Osteoblast (primary cell): ENCODE results near the gene ZNF768. TPM values are rescaled to one million over a fixed set of nuclear protein-coding genes. Genes with fewer than 3 reads are reported as not detected.

Experiments
- DNase-seq: peaks from one replicate; pipeline ENCODE4 v3.0.0; 2011; ENCODE audit warnings: low spot score, mixed read lengths; ENCODE audit not compliant: insufficient read length; ENCODE audit errors: missing footprints
- H2AFZ ChIP-seq: 2 replicates; pipeline ENCODE4 v1.6.0; 2011; ENCODE audit warnings: mild to moderate bottlenecking, low read length
- H3K27ac ChIP-seq: 2 replicates; pipeline ENCODE4 v1.5.1; 2011; ENCODE audit warnings: mild to moderate bottlenecking, low read depth, low read length, moderate library complexity
- H3K27me3 ChIP-seq: 2 replicates; pipeline ENCODE4 v1.6.0; 2012; ENCODE audit warnings: mild to moderate bottlenecking, control low read depth, inconsistent platforms, low read length, moderate library complexity; ENCODE audit not compliant: insufficient read depth
- H3K36me3 ChIP-seq: 2 replicates; pipeline ENCODE4 v1.5.1; 2011; ENCODE audit warnings: mild to moderate bottlenecking, low read length, control low read depth, moderate library complexity; ENCODE audit not compliant: insufficient read depth
- H3K4me1 ChIP-seq: 2 replicates; pipeline ENCODE4 v1.5.1; 2011; ENCODE audit warnings: mild to moderate bottlenecking, low read length, control low read depth, moderate library complexity; ENCODE audit not compliant: insufficient read depth
- H3K4me2 ChIP-seq: 2 replicates; pipeline ENCODE4 v1.6.0; 2011; ENCODE audit warnings: mild to moderate bottlenecking, low read length; ENCODE audit not compliant: insufficient read depth
- H3K4me3 ChIP-seq: fragments of 200-600 bp; sonication (generic); 3 replicates; pipeline ENCODE4 v1.5.1; 2012; ENCODE audit warnings: mild to moderate bottlenecking, low read length, inconsistent platforms; ENCODE audit not compliant: insufficient read depth
- H3K79me2 ChIP-seq: 2 replicates; pipeline ENCODE4 v1.6.0; 2012; ENCODE audit warnings: mild to moderate bottlenecking, low read length, control low read depth, inconsistent platforms; ENCODE audit not compliant: insufficient read depth
- H3K9me3 ChIP-seq: 2 replicates; pipeline ENCODE4 v1.5.1; 2011; ENCODE audit warnings: low read depth, low read length, control low read depth
- H4K20me1 ChIP-seq: 2 replicates; pipeline ENCODE4 v1.6.0; 2012; ENCODE audit warnings: mild to moderate bottlenecking, low read length, control low read depth; ENCODE audit not compliant: insufficient read depth
- total RNA-seq: library from RNA; depleted of rRNA; stranded (reverse); fragments of >200 nt; gene quantifications from 2 replicates; pipeline ENCODE4 v1.2.3, GENCODE V29; 2012
- TF ChIP-seq, protein P1 (sequence below): IDR thresholded peaks from 2 replicates; pipeline ENCODE4 v1.5.1; 2011; ENCODE audit warnings: mild to moderate bottlenecking, low read depth, low read length, moderate library complexity; ENCODE audit errors: extremely low read depth

The ZNF768 gene
- total RNA-seq, 1 donor = 25.0 TPM

DNA sequence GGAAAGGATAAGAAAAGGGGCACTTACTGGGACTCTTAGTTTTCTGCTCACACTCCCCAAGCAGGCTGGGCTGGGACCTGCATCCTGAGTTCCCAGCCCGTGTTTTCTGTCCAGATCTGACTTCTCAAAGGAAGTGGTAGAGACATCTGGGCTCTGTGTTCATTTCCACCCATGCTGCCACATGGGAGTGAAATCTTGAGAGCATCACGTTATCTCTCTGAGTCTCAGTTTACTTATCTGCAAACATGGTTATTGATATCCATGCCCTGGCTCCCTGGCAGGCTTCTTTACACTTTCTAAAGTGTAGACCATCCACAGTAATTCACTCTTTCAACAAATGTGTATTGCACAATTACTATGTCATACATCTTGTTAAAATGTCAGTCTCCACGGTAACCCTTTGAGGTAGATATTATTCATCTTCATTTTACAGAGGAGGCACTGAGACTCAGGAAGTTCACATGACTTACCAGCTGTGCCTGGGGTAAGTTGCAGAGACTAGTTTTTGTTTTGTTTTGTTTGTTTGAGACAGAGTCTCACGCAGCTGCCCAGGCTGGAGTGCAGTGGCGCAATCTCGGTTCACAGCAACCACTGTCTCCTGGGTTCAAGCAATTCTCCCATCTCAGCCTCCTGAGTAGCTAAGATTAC, 41.7 kb upstream of the ZNF768 start:
- Histone ChIP-seq H3K9me3 (no peaks in the 10 kb centered on the region), H3K4me1 (peaks cover 19% of the 10 kb centered on the region), H3K27me3 (no peaks in the 10 kb centered on the region), H3K4me3 (no peak overlapping the region), H2AFZ (no peak overlapping the region), H3K27ac (peak overlapping the region; percentile 68), H3K4me2 (peak overlapping the region; percentile 48), H4K20me1 (no peaks in the 10 kb centered on the region), H3K36me3 (no peaks in the 10 kb centered on the region), H3K79me2 (no peaks in the 10 kb centered on the region)
- DNase-seq = peak; percentile 95
- TF ChIP-seq, protein P1, sequence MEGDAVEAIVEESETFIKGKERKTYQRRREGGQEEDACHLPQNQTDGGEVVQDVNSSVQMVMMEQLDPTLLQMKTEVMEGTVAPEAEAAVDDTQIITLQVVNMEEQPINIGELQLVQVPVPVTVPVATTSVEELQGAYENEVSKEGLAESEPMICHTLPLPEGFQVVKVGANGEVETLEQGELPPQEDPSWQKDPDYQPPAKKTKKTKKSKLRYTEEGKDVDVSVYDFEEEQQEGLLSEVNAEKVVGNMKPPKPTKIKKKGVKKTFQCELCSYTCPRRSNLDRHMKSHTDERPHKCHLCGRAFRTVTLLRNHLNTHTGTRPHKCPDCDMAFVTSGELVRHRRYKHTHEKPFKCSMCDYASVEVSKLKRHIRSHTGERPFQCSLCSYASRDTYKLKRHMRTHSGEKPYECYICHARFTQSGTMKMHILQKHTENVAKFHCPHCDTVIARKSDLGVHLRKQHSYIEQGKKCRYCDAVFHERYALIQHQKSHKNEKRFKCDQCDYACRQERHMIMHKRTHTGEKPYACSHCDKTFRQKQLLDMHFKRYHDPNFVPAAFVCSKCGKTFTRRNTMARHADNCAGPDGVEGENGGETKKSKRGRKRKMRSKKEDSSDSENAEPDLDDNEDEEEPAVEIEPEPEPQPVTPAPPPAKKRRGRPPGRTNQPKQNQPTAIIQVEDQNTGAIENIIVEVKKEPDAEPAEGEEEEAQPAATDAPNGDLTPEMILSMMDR = no peak

DNA sequence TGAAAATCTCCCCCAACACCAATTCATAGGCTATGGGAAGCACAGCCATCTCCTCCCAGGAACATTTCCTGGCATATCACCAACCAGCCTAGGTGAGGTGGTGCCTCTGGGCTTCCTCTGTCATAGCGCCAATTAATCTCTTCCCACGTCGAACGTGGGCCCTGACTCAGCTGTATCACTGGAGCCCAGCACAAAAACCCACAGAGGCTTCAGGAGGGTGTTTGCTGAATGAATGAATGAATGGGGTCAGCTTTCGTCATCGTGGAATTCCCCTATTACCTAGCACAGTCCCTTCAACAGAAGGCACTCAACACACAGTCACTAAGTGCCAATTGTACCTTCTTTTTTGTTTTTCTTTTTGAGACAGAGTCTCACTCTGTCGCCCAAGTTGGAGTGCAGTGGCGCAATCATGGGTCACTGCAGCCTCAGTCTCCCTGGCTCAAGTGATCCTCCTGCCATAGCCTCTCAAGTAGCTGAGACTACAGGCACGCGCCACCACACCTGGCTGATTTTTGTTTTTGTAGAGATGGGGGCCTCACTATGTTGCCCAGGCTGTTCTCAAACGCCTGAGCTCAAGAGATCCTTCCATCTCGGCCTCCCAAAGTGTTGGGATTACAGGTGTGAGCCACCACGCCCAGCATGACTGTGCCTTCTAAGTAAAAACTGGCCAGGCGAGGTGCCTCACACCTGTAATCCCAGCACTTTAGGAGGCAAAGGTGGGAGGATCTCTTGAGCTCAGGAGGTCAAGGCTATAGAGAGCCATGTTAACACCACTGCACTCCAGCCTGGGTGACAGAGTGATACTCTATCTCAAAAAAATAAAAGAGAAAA, 41.0 kb upstream of the ZNF768 start:
- H3K4me1 ChIP-seq = peaks cover 18% of the 10 kb centered on the region
- H4K20me1 ChIP-seq = no peaks in the 10 kb centered on the region
- H3K4me3 ChIP-seq = no peak overlapping the region
- no peak overlapping the region for H2AFZ ChIP-seq
- no peaks in the 10 kb centered on the region for H3K27me3 ChIP-seq
- peak overlapping the region; percentile 68 for H3K27ac ChIP-seq
- H3K9me3 ChIP-seq = no peaks in the 10 kb centered on the region
- TF ChIP-seq, protein P1 = no peak
- no peak for DNase-seq
- H3K4me2 ChIP-seq = no peak overlapping the region
- H3K79me2 ChIP-seq = no peaks in the 10 kb centered on the region
- no peaks in the 10 kb centered on the region for H3K36me3 ChIP-seq

DNA sequence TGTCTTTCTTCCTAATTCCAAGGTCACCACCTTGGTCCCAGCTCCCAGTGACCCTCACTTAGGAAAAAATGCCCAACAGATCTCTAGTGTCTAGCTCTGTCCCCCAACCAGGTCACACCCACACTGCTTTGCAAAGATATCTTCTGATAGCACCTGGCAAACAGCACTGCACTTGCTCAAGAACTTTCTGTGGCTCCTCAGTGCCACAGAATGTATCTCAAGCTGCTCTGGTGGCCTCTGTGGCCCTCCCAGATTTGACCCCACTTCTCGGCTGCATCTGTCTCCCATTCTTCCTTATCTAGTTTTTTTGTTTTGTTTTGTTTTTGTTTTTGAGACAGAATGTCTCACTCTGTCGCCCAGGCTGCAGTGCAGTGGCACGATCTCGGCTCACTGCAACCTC, 40.2 kb upstream of the ZNF768 start:
- Histone ChIP-seq H3K4me2 (no peak overlapping the region), H3K4me3 (no peak overlapping the region), H3K36me3 (no peaks in the 10 kb centered on the region), H3K27me3 (no peaks in the 10 kb centered on the region), H4K20me1 (no peaks in the 10 kb centered on the region), H3K27ac (no peak overlapping the region), H3K9me3 (no peaks in the 10 kb centered on the region), H2AFZ (no peak overlapping the region), H3K4me1 (peaks cover 14% of the 10 kb centered on the region), H3K79me2 (no peaks in the 10 kb centered on the region)
- no peak for DNase-seq
- TF ChIP-seq, protein P1 = no peak

DNA sequence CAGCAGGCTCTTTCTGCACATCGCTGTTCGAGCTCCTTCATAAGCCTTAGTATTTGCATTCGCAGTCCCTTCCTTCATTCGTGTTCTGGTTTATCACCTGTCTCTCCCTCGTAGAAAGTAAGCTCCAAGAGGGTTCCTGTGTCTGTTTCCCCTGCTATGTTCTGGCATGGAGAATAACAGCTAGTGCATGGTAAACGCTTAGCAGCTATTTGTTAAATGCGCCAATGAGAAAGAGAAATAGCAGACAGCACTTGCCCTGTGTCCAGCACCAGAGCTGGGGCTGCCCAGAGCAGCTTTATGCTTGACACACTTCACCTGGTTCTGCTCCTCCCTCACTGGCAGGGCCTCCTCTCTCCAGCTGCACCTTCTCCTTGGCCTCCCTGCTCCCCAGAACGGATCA, 39.6 kb upstream of the ZNF768 start:
- Histone ChIP-seq H3K9me3 (no peaks in the 10 kb centered on the region), H3K27me3 (no peaks in the 10 kb centered on the region), H4K20me1 (no peaks in the 10 kb centered on the region), H3K36me3 (no peaks in the 10 kb centered on the region), H3K4me1 (peaks cover 12% of the 10 kb centered on the region), H3K4me2 (no peak overlapping the region), H3K27ac (no peak overlapping the region), H3K4me3 (no peak overlapping the region), H2AFZ (no peak overlapping the region), H3K79me2 (no peaks in the 10 kb centered on the region)
- no peak for DNase-seq
- TF ChIP-seq, protein P1 = no peak
